Stomach (tissue), 9 donors: ENCODE data around the gene TNRC6B. TPM values are rescaled to one million over a fixed set of nuclear protein-coding genes. Genes with fewer than 3 reads are reported as not detected.
"Not testable (repeated sequence)": the region's sequence is repeated elsewhere in the genome, so short reads cannot be mapped to it uniquely, and the experiment has no call there.

ENCODE experiments used
- DNase-seq, 2 donors: peaks; one replicate each; pipeline versions ENCODE4 v3.0.0 to v3.0.0-alpha.2; 2013 to 2019
- H3K27ac ChIP-seq, 5 donors: fragments of 200-600 bp in 4 of 5; sonication (generic) in 4 of 5; one replicate each; pipeline ENCODE4 v1.5.1; 2013 to 2019; ENCODE audit warnings: mild to moderate bottlenecking in 1 of 5, moderate library complexity in 1 of 5
- H3K27me3 ChIP-seq, 3 donors: fragments of 200-600 bp; sonication (generic); one replicate each; pipeline ENCODE4 v1.5.1; 2017 to 2019; ENCODE audit warnings: mixed run types in 1 of 3
- H3K36me3 ChIP-seq, 4 donors: fragments of 200-600 bp; sonication (generic); 1 replicate in 3 of 4; 2 replicates in 1 of 4; pipeline ENCODE4 v1.5.1; 2016 to 2019
- H3K4me1 ChIP-seq, 4 donors: fragments of 200-600 bp; sonication (generic); one replicate each; pipeline ENCODE4 v1.5.1; 2016 to 2019
- H3K4me3 ChIP-seq, 4 donors: fragments of 200-600 bp; sonication (generic) in 3 of 4; one replicate each; pipeline ENCODE4 v1.5.1; 2016 to 2019; ENCODE audit warnings: mild to moderate bottlenecking in 1 of 4
- H3K9me3 ChIP-seq, 4 donors: fragments of 200-600 bp; sonication (generic); one replicate each; pipeline ENCODE4 v1.5.1; 2016 to 2019
- CTCF ChIP-seq, 7 experiments: fragments of 450-650 bp in 4 of 7; fragments of 200-600 bp in 3 of 7; sonication (generic) in 3 of 7; IDR thresholded peaks; one replicate each; pipeline ENCODE4 v1.5.1; 2016 to 2019; ENCODE audit warnings: antibody characterized with exemption in 7 of 7, control low read depth in 2 of 7, mild to moderate bottlenecking in 1 of 7
- EP300 ChIP-seq: sonication (generic); formaldehyde crosslinking; IDR thresholded peaks from one replicate; pipeline ENCODE4 v1.6.1; 2017; ENCODE audit warnings: antibody characterized with exemption
- POLR2A ChIP-seq, 4 donors: fragments of 450-650 bp; IDR thresholded peaks; one replicate each; pipeline ENCODE4 v1.6.1; 2016; ENCODE audit warnings: antibody characterized with exemption in 4 of 4, control low read depth in 2 of 4, mild to moderate bottlenecking in 1 of 4, moderate library complexity in 1 of 4
- POLR2AphosphoS5 ChIP-seq, 3 donors: sonication (generic); formaldehyde crosslinking; IDR thresholded peaks; one replicate each; pipeline ENCODE4 v1.6.1; 2016; ENCODE audit warnings: antibody characterized with exemption in 3 of 3
- WGBS, 5 donors: extraction: QIAGEN DNeasy Blood & Tissue Kit in 3 of 5; methylation state at CpG; one replicate each; pipeline versions ENCODE4 v1.1.5 to v1.1.7; 2013 to 2018; 5-methylcytosine and 5-hydroxymethylcytosine counted together
- intact Hi-C: fragments of 100-400 bp; cut with DNase I; formaldehyde crosslinking; loops from one replicate; pipeline ENCODE4 v1.15.1; 2023; ENCODE audit warnings: low total_unique reads
- polyA plus RNA-seq, 3 donors: library from polyadenylated mRNA; stranded (reverse); fragments of 200-250 nt; gene quantifications; one replicate each; pipeline ENCODE4 v1.2.3, GENCODE V29; 2013
- total RNA-seq, 5 donors: library from RNA; depleted of rRNA; stranded (reverse); fragments of >200 nt; gene quantifications; one replicate each; pipeline versions ENCODE4 v1.1.0 to v1.2.3, GENCODE V29; 2014 to 2016
- donor health status: healthy with polysubstance abuse.
- donor health status: Bipolar disorder and iron deficiency.
- donor health status: healthy.

TNRC6B gene
- total and polyA plus RNA-seq, 8 donors, result 0.88 to 316 (median 18.0) TPM

GRCh38 chr22:40196628-40197360, 19.1 kb downstream of the TNRC6B start:
- Histone ChIP-seq H3K27ac (peak overlapping the region in 4 of 5 donors; percentile 45 to 67 (median 56)), H3K9me3 (no peaks in the 10 kb centered on the region), H3K27me3 (no peaks in the 10 kb centered on the region), H3K4me1 (peaks cover 60 to 98% (median 69%) of the 10 kb centered on the region in 4 donors), H3K36me3 (no peaks in the 10 kb centered on the region), H3K4me3 (no peak overlapping the region)
- TF ChIP-seq POLR2AphosphoS5 (IDR thresholded peaks at IDR 0.05) (peak in 1 of 3 donors; percentile 20), POLR2A (IDR thresholded peaks at IDR 0.05) (no peak), CTCF (IDR thresholded peaks at IDR 0.05) (no peak)
- peak in 1 of 2 donors; percentile 73 for DNase-seq
- intact Hi-C loops, result no loop called here
- WGBS, 5 donors, result 52 to 68% (median 63%) methylated on average over 7 of the region's 7 CpGs

DNA sequence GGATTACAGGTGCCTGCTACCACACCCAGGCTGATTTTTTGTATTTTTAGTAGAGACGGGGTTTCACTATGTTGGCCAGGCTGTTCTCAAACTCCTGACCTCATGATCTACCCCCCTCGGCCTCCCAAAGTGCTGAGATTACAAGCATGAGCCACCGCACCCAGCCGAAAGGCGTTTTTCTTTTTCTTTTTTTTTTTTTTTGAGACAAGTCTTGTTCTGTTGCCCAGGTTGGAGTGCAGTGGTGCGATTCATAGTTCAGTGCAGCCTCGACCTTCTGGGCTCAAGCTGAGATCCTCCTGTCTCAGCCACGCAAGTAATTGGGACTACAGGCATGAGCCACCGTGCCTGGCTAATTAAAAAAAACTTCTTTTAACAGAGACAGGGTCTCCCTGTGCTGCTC, 19.7 kb downstream of the TNRC6B start:
- DNase-seq, H3K9me3 ChIP-seq, intact Hi-C loops, H3K27me3 ChIP-seq, H3K4me3 ChIP-seq, H3K36me3 ChIP-seq: not testable (repeated sequence)
- Histone ChIP-seq H3K27ac (peak overlapping the region in 4 of 5 donors; percentile 36 to 67 (median 56)), H3K4me1 (peaks cover 59 to 98% (median 65%) of the 10 kb centered on the region in 4 donors)
- 36 to 48% (median 43%) methylated on average over 9 of the region's 9 CpGs for WGBS, 5 donors

- peak in 1 of 2 donors; percentile 51 for DNase-seq
- Histone ChIP-seq H3K9me3 (no peaks in the 10 kb centered on the region), H3K36me3 (no peaks in the 10 kb centered on the region), H3K4me1 (peaks cover 59 to 98% (median 60%) of the 10 kb centered on the region in 4 donors), H3K27ac (peak overlapping the region in 1 of 5 donors; percentile 15), H3K4me3 (no peak overlapping the region), H3K27me3 (no peaks in the 10 kb centered on the region)
- WGBS, 5 donors, result 90 to 95% (median 92%) methylated on average over 3 of the region's 3 CpGs
- TF ChIP-seq POLR2A (IDR thresholded peaks at IDR 0.05) (no peak), EP300 (no peak), CTCF (IDR thresholded peaks at IDR 0.05) (no peak), POLR2AphosphoS5 (IDR thresholded peaks at IDR 0.05) (no peak)
- intact Hi-C loops, result no loop called here
These were observed 21.0 kb downstream of the TNRC6B start for GRCh38 chr22:40198733-40199132.

GRCh38 chr22:40199223-40199622, 21.5 kb downstream of the TNRC6B start:
- Histone ChIP-seq H3K27ac (peak overlapping the region in 1 of 5 donors; percentile 15), H3K9me3 (no peaks in the 10 kb centered on the region), H3K4me3 (no peak overlapping the region), H3K36me3 (no peaks in the 10 kb centered on the region), H3K27me3 (no peaks in the 10 kb centered on the region), H3K4me1 (peaks cover 59 to 98% (median 60%) of the 10 kb centered on the region in 4 donors)
- WGBS, 5 donors, result 82 to 90% (median 87%) methylated on average over 2 of the region's 2 CpGs
- intact Hi-C loops, result no loop called here
- DNase-seq, result no peak
- TF ChIP-seq POLR2AphosphoS5 (IDR thresholded peaks at IDR 0.05) (no peak), POLR2A (IDR thresholded peaks at IDR 0.05) (no peak), CTCF (IDR thresholded peaks at IDR 0.05) (no peak), EP300 (no peak)

DNA sequence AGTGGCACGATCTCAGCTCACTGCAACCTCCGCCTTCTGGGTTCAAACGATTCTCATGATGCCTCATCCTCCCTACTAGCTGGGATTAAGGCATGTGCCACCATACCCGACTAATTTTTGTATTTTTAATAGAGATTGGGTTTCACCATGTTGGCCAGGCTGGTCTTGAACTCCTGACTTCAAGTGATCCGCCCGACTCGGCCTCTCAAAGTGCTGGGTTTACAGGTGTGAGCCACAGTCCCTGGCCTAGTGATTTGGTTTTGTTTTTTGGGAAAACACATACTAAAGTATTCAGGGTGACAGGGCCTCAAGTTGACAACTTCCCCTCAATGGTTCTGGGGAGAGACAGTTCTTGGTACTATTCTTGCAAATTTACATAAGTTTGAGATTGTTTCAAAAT, 22.1 kb downstream of the TNRC6B start:
- Histone ChIP-seq H3K4me1 (peaks cover 57 to 98% (median 59%) of the 10 kb centered on the region in 4 donors), H3K36me3 (no peaks in the 10 kb centered on the region), H3K27ac (no peak overlapping the region), H3K27me3 (no peaks in the 10 kb centered on the region), H3K9me3 (no peaks in the 10 kb centered on the region), H3K4me3 (no peak overlapping the region)
- WGBS, 5 donors, result 93 to 98% (median 96%) methylated on average over 7 of the region's 7 CpGs
- DNase-seq, result no peak
- intact Hi-C loops, result no loop called here
- no peak for TF ChIP-seq POLR2A (IDR thresholded peaks at IDR 0.05)
- no peak for TF ChIP-seq POLR2AphosphoS5 (IDR thresholded peaks at IDR 0.05)
- TF ChIP-seq CTCF (IDR thresholded peaks at IDR 0.05), result no peak
- no peak for TF ChIP-seq EP300
